KMS-11 (cell line): ENCODE measurements around the gene ABTB2.
"Not testable (repeated sequence)": the region's sequence is repeated elsewhere in the genome, so short reads cannot be mapped to it uniquely, and the experiment has no call there.

Experiments
- H2AFZ ChIP-seq: fragments of 200-600 bp; sonication (generic); 2 replicates; pipeline ENCODE4 v1.6.1; 2016; ENCODE audit warnings: antibody characterized with exemption, mixed run types, low read depth
- H3K27ac ChIP-seq: fragments of 200-600 bp; sonication (generic); 2 replicates; pipeline ENCODE4 v1.6.1; 2016; ENCODE audit warnings: mild to moderate bottlenecking, mixed run types
- H3K27me3 ChIP-seq: fragments of 200-600 bp; sonication (generic); 2 replicates; pipeline ENCODE4 v1.6.1; 2017; ENCODE audit warnings: mild to moderate bottlenecking, low read depth, mixed run types, moderate library complexity; ENCODE audit not compliant: insufficient read depth
- H3K36me3 ChIP-seq: fragments of 200-600 bp; sonication (generic); 2 replicates; pipeline ENCODE4 v1.6.1; 2017; ENCODE audit warnings: mild to moderate bottlenecking, mixed run types; ENCODE audit not compliant: insufficient read depth
- H3K4me1 ChIP-seq: fragments of 200-600 bp; sonication (generic); 2 replicates; pipeline ENCODE4 v1.6.1; 2016; ENCODE audit warnings: mild to moderate bottlenecking, low read depth, mixed run types; ENCODE audit not compliant: poor library complexity, severe bottlenecking
- H3K4me2 ChIP-seq: fragments of 200-600 bp; sonication (generic); 2 replicates; pipeline ENCODE4 v1.7.0; 2016; ENCODE audit warnings: mild to moderate bottlenecking, mixed run types
- H3K4me3 ChIP-seq: fragments of 200-600 bp; sonication (generic); IDR thresholded peaks from 2 replicates; pipeline ENCODE4 v1.6.1; 2017; ENCODE audit warnings: low read depth, low read length, mixed read lengths; ENCODE audit not compliant: insufficient read depth
- H3K79me2 ChIP-seq: fragments of 200-600 bp; sonication (generic); 2 replicates; pipeline ENCODE4 v1.6.1; 2016; ENCODE audit warnings: low read depth, mixed run types; ENCODE audit not compliant: insufficient read depth
- H3K9ac ChIP-seq: fragments of 200-600 bp; sonication (generic); 2 replicates; pipeline ENCODE4 v1.6.1; 2016; ENCODE audit warnings: mild to moderate bottlenecking, mixed run types
- H4K20me1 ChIP-seq: fragments of 200-600 bp; sonication (generic); 2 replicates; pipeline ENCODE4 v1.6.1; 2016; ENCODE audit warnings: mild to moderate bottlenecking, mixed run types; ENCODE audit not compliant: insufficient read depth
- TF ChIP-seq, protein P1 (sequence below): fragments of 200-600 bp; sonication (generic); conservative IDR thresholded peaks from 2 replicates; pipeline ENCODE4 v1.6.1; 2017; ENCODE audit warnings: low read depth, mild to moderate bottlenecking, antibody characterized with exemption, low read length, moderate library complexity, mixed read lengths

Gene ABTB2

DNA sequence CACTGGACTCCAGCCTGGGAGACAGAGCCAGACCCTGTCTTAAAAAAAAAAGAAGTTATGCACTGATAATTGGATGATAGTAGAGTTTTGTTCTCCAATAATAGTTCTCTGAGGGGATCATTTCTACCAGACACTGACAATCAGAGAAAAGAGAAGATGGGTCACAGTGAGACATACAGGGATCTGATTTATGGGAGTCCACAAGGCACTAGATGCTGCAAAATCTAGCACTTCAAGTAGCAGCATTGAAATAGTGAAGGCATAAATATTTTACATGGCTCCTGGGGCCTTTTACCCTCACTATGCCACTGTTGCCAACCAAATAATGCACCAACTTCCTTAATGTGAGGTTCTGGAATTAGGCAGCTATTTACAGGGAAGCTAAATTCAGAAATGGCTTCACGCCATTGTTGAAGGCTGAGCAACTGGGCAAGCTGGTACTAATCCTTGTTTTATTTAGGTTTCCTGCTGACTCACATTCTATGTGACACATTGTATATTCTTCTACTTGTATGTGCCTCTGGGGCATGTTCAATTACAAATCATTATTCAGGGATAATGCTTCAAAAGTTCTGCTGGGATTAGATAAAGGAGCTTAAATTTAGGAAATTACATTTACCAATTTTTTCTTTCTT lies 38.2 kb upstream of the ABTB2 start:
- TF ChIP-seq, protein P1, sequence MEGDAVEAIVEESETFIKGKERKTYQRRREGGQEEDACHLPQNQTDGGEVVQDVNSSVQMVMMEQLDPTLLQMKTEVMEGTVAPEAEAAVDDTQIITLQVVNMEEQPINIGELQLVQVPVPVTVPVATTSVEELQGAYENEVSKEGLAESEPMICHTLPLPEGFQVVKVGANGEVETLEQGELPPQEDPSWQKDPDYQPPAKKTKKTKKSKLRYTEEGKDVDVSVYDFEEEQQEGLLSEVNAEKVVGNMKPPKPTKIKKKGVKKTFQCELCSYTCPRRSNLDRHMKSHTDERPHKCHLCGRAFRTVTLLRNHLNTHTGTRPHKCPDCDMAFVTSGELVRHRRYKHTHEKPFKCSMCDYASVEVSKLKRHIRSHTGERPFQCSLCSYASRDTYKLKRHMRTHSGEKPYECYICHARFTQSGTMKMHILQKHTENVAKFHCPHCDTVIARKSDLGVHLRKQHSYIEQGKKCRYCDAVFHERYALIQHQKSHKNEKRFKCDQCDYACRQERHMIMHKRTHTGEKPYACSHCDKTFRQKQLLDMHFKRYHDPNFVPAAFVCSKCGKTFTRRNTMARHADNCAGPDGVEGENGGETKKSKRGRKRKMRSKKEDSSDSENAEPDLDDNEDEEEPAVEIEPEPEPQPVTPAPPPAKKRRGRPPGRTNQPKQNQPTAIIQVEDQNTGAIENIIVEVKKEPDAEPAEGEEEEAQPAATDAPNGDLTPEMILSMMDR = no peak
- Histone ChIP-seq H3K79me2 (no peaks in the 10 kb centered on the region), H3K4me1 (no peaks in the 10 kb centered on the region), H3K4me2 (no peak overlapping the region), H3K4me3 (no peak overlapping the region), H3K9ac (no peak overlapping the region), H4K20me1 (no peaks in the 10 kb centered on the region), H2AFZ (no peak overlapping the region), H3K27ac (no peak overlapping the region), H3K27me3 (no peaks in the 10 kb centered on the region), H3K36me3 (no peaks in the 10 kb centered on the region)

DNA sequence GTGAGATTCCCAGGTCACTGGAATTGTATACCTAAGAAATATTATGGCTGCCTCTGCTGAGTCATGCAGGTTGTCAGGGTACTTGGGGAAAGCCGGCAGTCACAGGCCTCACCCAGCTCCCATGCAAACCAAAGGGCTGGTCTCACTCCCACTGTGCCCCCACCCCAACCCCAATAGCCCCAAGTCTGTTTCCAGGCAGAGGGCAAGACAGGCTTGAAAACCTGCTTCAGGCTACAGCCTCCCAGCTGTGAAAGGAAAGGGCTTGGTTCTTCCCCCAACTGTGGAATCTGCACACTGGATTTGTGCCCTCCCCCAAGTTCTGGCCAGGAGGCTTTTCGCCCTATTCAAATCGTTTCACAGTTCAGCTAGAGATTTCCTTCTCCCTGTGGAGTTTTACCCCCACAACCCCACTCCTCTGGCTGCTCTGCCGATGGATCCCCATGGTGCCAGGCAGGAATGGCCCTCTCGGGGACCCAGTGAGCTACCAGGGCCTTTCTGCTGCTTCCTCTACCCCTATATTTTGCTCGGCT lies 37.0 kb upstream of the ABTB2 start:
- Histone ChIP-seq H3K4me1 (no peaks in the 10 kb centered on the region), H3K36me3 (no peaks in the 10 kb centered on the region), H4K20me1 (no peaks in the 10 kb centered on the region), H3K27ac (no peak overlapping the region), H3K9ac (no peak overlapping the region), H2AFZ (no peak overlapping the region), H3K4me2 (no peak overlapping the region), H3K27me3 (no peaks in the 10 kb centered on the region), H3K4me3 (no peak overlapping the region), H3K79me2 (no peaks in the 10 kb centered on the region)
- TF ChIP-seq, protein P1 = no peak

DNA sequence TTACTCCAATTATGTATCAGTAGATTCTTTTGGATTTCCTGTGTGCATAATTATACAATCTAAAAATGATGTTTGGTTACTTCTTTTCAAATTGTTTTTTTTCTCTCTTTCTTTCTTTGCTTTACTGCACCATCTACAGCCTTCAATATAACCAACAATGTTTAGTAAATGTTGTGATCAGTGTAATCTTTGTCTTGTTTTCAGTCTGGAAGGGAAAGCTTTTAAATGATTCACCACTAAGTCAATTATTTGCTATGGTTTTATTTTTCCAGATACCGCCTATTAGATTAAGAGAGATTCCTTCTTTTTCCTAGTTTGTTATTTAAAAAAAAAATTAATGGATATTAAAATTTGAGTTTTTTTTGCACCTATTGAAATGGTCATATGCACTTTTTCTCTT lies 29.8 kb upstream of the ABTB2 start:
- H4K20me1 ChIP-seq = no peaks in the 10 kb centered on the region
- H3K4me1 ChIP-seq = peaks cover 6% of the 10 kb centered on the region
- no peak overlapping the region for H3K9ac ChIP-seq
- TF ChIP-seq, protein P1 = no peak
- H3K27me3 ChIP-seq = peaks cover 11% of the 10 kb centered on the region; the same call in 1 of the 2 replicates
- no peaks in the 10 kb centered on the region for H3K36me3 ChIP-seq
- no peak overlapping the region for H2AFZ ChIP-seq
- no peak overlapping the region for H3K4me3 ChIP-seq
- H3K79me2 ChIP-seq = no peaks in the 10 kb centered on the region
- H3K27ac ChIP-seq = no peak overlapping the region
- no peak overlapping the region for H3K4me2 ChIP-seq

DNA sequence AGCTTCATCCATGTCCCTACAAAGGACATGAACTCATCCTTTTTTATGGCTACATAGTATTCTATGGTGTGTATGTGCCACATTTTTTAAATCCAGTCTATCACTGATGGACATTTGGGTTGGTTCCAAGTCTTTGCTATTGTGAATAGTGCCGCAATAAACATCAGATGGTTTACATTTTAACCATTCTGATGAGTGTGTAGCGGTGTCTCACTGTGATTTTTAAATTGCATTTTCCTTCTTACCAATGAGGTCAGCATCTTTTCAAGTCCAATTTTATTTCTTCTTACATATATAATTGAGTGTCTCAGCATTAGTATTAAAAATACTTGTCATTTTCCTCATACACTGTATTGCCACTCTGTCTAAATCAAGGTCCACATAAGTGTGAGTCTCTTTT lies 28.5 kb upstream of the ABTB2 start:
- H3K4me2 ChIP-seq, H4K20me1 ChIP-seq, H3K79me2 ChIP-seq, H3K36me3 ChIP-seq, H3K27ac ChIP-seq, H3K4me3 ChIP-seq, H2AFZ ChIP-seq, H3K9ac ChIP-seq: not testable (repeated sequence)
- H3K4me1 ChIP-seq = peaks cover 11% of the 10 kb centered on the region
- peaks cover 22% of the 10 kb centered on the region; the same call in 1 of the 2 replicates for H3K27me3 ChIP-seq

DNA sequence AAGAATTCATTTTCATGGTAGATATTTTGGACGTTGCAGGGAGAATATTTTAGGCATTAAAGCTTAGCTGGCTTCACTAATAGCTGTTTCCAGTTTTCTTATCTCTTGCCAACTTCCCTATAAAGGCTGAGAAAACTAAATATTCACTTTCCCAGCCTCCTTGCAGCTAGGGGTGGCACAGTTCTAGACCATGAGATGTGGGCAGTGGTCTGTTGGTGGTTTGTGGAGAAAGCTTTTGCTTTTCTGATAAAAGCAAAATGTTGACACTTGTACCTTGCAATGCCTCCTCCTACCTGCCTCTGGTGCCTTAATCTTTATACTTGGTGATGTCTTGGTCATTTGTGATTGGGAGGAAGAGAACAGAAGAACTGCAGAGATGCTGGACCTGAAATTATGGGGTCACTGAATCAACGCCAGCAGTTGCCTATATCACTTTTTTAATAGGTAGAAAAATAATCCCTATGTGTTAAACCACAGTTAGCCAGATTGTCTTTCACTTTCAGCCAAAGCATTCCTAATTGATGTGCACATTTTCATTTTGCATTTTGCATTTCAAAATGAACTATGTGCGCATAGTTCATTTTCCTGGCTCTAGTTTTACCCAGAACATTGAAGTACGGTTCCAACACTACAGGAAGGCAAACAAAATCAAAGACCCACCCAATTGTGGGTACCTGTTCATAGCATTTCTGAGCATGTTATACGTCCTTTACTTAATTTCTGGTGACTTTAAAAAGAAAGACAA lies 24.9 kb upstream of the ABTB2 start:
- Histone ChIP-seq H3K4me1 (peaks cover 11% of the 10 kb centered on the region), H4K20me1 (no peaks in the 10 kb centered on the region), H3K36me3 (no peaks in the 10 kb centered on the region), H3K27ac (no peak overlapping the region), H2AFZ (no peak overlapping the region), H3K27me3 (peaks cover 22% of the 10 kb centered on the region; the same call in 1 of the 2 replicates), H3K4me2 (peak overlapping the region; percentile 14; the same call in 1 of the 2 replicates), H3K9ac (no peak overlapping the region), H3K4me3 (no peak overlapping the region), H3K79me2 (no peaks in the 10 kb centered on the region)
- TF ChIP-seq, protein P1 = no peak
